ENCODE results near the gene MYO16.
A peak's percentile ranks its signal among the peaks of the same experiment; 100 is the strongest.

MYO16 gene

GRCh38 chr13:109140054-109140453 is 510.6 kb downstream of the MYO16 start:
- no peak for TF ChIP-seq CTCF (IDR thresholded peaks at IDR 0.05)
- no peak for TF ChIP-seq ZFX (IDR thresholded peaks at IDR 0.05; ENCODE audit: borderline replicate concordance)
- H3K27ac ChIP-seq, result no peak overlapping the region

GRCh38 chr13:109140479-109141349 is 511.3 kb downstream of the MYO16 start:
- H3K27ac ChIP-seq, result no peak overlapping the region
- TF ChIP-seq CTCF (IDR thresholded peaks at IDR 0.05) (no peak), ZFX (IDR thresholded peaks at IDR 0.05; ENCODE audit: borderline replicate concordance) (no peak)

GRCh38 chr13:109141706-109142105 is 512.3 kb downstream of the MYO16 start:
- TF ChIP-seq CTCF (IDR thresholded peaks at IDR 0.05), result no peak
- no peak for TF ChIP-seq ZFX (IDR thresholded peaks at IDR 0.05; ENCODE audit: borderline replicate concordance)
- no peak overlapping the region for H3K27ac ChIP-seq

- no peak for TF ChIP-seq CTCF (IDR thresholded peaks at IDR 0.05)
- no peak for TF ChIP-seq ZFX (IDR thresholded peaks at IDR 0.05; ENCODE audit: borderline replicate concordance)
- no peak overlapping the region for H3K27ac ChIP-seq
Observed at GRCh38 chr13:109144693-109145437, 515.5 kb downstream of the MYO16 start.

GRCh38 chr13:109145631-109146030 is 516.2 kb downstream of the MYO16 start:
- TF ChIP-seq CTCF (IDR thresholded peaks at IDR 0.05), result peak; percentile 88
- no peak for TF ChIP-seq ZFX (IDR thresholded peaks at IDR 0.05; ENCODE audit: borderline replicate concordance)
- H3K27ac ChIP-seq, result no peak overlapping the region

GRCh38 chr13:109146393-109146792 is 517.0 kb downstream of the MYO16 start:
- TF ChIP-seq ZFX (IDR thresholded peaks at IDR 0.05; ENCODE audit: borderline replicate concordance) (no peak), CTCF (IDR thresholded peaks at IDR 0.05) (no peak)
- no peak overlapping the region for H3K27ac ChIP-seq
